Skeletal muscle tissue (tissue), 4 donors: ENCODE measurements around the gene ITGB3. TPM values are rescaled to one million over a fixed set of nuclear protein-coding genes. Genes with fewer than 3 reads are reported as not detected.

Experiments used
- H3K27ac ChIP-seq: one replicate; pipeline ENCODE4 v1.7.0; 2013; ENCODE audit warnings: mild to moderate bottlenecking, low read depth, low read length, inconsistent platforms
- H3K27me3 ChIP-seq, 3 donors: one replicate each; pipeline ENCODE4 v1.7.0; 2013; ENCODE audit warnings: low read length in 3 of 3; ENCODE audit not compliant: control insufficient read depth in 3 of 3, insufficient read depth in 3 of 3
- H3K36me3 ChIP-seq, 3 donors: one replicate each; pipeline ENCODE4 v1.7.0; 2013; ENCODE audit warnings: low read length in 3 of 3; ENCODE audit not compliant: control insufficient read depth in 3 of 3, insufficient read depth in 3 of 3
- H3K4me1 ChIP-seq, 3 donors: one replicate each; pipeline ENCODE4 v1.7.0; 2013; ENCODE audit warnings: low read length in 3 of 3, mild to moderate bottlenecking in 3 of 3; ENCODE audit not compliant: control insufficient read depth in 3 of 3, insufficient read depth in 3 of 3
- H3K4me3 ChIP-seq, 3 donors: one replicate each; pipeline ENCODE4 v1.7.0; 2013; ENCODE audit warnings: low read length in 3 of 3
- H3K9ac ChIP-seq, 3 donors: one replicate each; pipeline ENCODE4 v1.7.0; 2013; ENCODE audit warnings: low read length in 3 of 3, mild to moderate bottlenecking in 3 of 3, moderate library complexity in 2 of 3, low read depth in 1 of 3
- H3K9me3 ChIP-seq, 3 donors: one replicate each; pipeline ENCODE4 v1.7.0; 2013; ENCODE audit warnings: low read length in 3 of 3; ENCODE audit not compliant: control insufficient read depth in 3 of 3
- total RNA-seq: library from RNA; depleted of rRNA; stranded (reverse); fragments of >200 nt; gene quantifications from one replicate; pipeline ENCODE4 v1.2.3, GENCODE V29; 2014
- donor health status: Osteomylitis.

The ITGB3 gene
- total RNA-seq, 1 donor from 2014 or later, result 11.0 TPM

DNA sequence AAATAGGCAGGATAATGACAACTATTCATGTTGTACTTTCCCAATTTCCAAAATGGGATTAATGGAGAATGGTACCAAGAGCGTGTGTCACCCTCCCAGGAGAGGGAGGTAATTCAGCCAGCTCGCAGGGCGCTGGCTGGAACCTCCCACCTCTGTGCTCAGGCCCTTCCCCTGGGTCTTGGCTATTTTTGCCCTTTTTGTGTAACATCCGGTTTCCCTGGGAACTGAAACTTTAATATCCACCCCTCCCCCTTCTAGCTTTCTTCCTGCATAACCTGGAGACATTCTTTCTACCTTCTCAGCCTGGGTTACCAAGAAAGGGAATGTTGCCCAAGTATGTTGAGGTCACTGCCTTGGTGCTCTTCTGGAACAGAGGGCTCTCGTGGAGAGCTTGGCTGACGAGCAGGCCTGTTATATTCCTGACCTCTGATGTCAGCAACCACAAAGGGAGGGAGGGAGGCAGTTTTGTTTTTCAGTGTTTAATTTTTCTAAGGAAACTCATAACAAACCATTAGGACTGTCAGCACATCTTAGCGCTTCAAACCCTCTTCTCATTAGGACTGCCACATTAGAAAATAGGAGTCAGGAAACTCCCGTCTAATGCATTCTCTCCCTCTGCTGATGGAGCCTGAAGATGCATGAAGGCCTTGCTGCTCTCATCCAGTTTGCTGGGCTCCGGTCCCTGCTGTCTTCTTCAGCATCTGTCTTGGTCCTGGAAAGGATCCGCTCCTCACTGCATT lies 25.6 kb downstream of the ITGB3 start:
- H3K27me3 ChIP-seq, result no peaks in the 10 kb centered on the region
- peak overlapping the region in 2 of 3 donors; percentile 3 to 48 for H3K9ac ChIP-seq
- peaks cover 42 to 58% (median 49%) of the 10 kb centered on the region in 3 donors for H3K4me1 ChIP-seq
- H3K36me3 ChIP-seq, result no peaks in the 10 kb centered on the region
- H3K27ac ChIP-seq, result peak overlapping the region; percentile 79
- H3K4me3 ChIP-seq, result peak overlapping the region in 1 of 3 donors; percentile 19
- no peaks in the 10 kb centered on the region for H3K9me3 ChIP-seq

DNA sequence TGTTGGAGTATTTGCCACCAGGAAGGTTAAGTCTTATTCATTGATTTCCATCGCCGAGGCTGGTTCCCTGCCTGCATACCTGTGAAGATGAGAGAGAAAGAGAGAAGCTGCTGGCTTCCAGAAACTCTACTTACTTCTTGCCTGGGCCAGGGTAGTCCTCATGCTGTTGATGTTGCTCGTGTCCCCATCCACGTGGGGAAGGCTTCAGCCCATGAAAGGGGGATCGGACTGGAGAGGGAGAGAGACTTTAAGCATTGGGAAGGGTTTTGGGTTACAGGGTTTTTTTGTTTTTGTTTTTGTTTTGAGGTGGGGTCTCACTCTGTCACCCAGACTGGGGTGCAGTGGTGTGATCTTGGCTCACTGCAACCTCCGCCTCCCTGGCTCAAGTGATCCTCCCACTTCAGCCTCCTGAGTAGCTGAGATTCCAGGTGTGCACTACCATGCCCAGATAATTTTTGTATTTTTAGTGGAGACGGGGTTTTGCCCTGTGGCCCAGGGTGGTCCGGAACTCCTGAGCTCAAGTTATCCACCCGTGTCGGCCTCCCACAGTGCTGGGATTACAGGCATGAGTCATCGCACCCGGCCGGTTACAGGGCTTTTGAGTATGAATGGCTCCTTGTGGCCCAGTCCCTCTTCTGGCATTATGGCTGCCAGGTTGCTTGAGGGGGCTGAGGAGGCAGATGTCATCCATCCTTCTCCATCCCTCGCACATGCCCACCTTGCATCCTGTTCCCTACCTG lies 26.6 kb downstream of the ITGB3 start:
- peak overlapping the region; percentile 79 for H3K27ac ChIP-seq
- H3K9ac ChIP-seq, result no peak overlapping the region
- H3K4me3 ChIP-seq, result no peak overlapping the region
- no peaks in the 10 kb centered on the region for H3K36me3 ChIP-seq
- peaks cover 40 to 52% (median 46%) of the 10 kb centered on the region in 3 donors for H3K4me1 ChIP-seq
- no peaks in the 10 kb centered on the region for H3K27me3 ChIP-seq
- H3K9me3 ChIP-seq, result no peaks in the 10 kb centered on the region

DNA sequence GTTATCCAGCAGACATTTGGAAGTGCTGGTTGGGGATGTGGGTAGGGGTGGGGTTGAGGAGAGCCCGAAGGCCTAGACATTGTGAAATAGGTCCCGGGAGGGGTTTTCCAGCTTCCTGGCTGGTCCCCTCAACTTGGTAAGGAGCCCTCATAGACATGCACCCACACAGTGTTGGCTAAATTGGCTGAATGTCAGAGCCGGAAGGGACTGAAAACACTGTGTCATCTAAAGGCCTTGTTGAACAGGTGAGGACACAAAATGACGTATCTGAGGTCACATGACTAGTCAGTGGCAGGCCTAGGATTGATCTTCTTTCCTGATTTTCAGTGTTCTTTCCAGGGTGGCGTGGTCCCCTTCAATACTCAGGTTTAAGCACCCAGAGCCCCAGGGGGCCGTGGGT lies 27.6 kb downstream of the ITGB3 start:
- Histone ChIP-seq H3K36me3 (no peaks in the 10 kb centered on the region), H3K27me3 (no peaks in the 10 kb centered on the region), H3K4me1 (peaks cover 30 to 44% (median 37%) of the 10 kb centered on the region in 3 donors), H3K27ac (no peak overlapping the region), H3K9ac (no peak overlapping the region), H3K4me3 (no peak overlapping the region), H3K9me3 (no peaks in the 10 kb centered on the region)

DNA sequence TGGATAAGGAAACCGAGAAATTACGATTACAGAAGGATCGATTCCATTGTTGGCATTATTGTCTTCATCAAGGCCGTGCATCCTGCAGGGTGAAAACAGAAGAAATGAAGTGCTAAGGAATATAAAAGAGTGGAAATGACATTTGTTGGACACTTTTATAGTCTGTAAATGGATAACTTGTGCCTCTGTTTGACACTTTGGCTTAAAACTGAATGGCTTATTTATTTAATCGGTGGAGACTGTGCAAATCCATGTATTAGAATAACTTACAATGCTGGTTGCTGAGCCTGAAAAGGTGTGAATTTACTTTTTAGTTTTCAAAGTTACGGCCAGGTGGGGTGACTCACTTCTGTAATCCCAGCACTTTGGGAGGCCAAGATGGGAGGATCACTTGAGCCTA lies 31.4 kb downstream of the ITGB3 start:
- Histone ChIP-seq H3K27ac (no peak overlapping the region), H3K4me1 (peaks cover 2 to 9% (median 8%) of the 10 kb centered on the region in 3 donors), H3K4me3 (no peak overlapping the region), H3K9me3 (no peaks in the 10 kb centered on the region), H3K9ac (no peak overlapping the region), H3K27me3 (no peaks in the 10 kb centered on the region), H3K36me3 (no peaks in the 10 kb centered on the region)

DNA sequence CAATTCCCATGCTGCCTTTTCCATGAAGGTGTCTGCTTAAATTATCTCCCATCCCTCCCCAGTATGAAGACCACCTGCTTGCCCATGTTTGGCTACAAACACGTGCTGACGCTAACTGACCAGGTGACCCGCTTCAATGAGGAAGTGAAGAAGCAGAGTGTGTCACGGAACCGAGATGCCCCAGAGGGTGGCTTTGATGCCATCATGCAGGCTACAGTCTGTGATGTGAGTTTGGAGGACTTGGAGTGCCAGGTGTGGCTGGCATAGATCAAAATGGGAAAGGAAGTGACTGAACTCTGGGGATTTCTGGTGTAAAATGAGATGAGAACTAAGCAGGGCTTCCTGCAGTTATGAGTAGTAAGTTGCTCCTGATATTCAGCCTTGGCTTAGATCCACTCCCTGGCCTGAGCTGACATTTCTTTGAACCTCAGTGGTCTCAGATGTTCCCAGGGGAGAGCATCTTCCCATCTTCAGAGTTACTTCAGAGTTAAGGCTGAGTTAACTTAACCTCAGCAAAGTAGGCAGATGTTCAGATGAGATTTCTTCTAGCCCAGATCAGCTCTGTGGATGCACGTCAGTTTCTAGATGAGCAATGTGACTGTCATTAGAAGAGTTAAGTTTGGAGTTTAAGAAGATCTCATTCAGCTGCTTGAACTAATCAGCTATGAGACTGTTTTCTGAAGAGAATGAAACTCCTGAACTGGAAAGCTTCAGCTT lies 32.7 kb downstream of the ITGB3 start:
- H3K9ac ChIP-seq, result no peak overlapping the region
- H3K27me3 ChIP-seq, result no peaks in the 10 kb centered on the region
- H3K27ac ChIP-seq, result no peak overlapping the region
- no peak overlapping the region for H3K4me3 ChIP-seq
- H3K4me1 ChIP-seq, result peaks cover 0 to 8% (median 0%) of the 10 kb centered on the region in 3 donors
- peaks cover 0 to 2% (median 0%) of the 10 kb centered on the region in 3 donors for H3K36me3 ChIP-seq
- no peaks in the 10 kb centered on the region for H3K9me3 ChIP-seq

DNA sequence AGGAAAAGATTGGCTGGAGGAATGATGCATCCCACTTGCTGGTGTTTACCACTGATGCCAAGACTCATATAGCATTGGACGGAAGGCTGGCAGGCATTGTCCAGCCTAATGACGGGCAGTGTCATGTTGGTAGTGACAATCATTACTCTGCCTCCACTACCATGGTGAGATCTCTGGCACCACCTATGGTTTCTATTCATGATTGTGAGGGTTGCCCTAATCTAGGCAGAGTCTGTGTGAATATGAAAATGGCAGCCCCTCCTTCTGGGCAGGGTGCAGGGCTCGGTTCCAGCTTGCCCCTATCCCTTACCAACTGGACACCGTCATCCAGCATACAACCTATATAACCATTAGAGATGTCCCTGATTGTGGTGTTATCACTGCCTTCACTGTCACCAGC lies 33.4 kb downstream of the ITGB3 start:
- Histone ChIP-seq H3K27ac (no peak overlapping the region), H3K4me3 (no peak overlapping the region), H3K9ac (no peak overlapping the region), H3K9me3 (peaks cover 0 to 1% (median 0%) of the 10 kb centered on the region in 3 donors), H3K27me3 (no peaks in the 10 kb centered on the region), H3K4me1 (peaks cover 0 to 8% (median 0%) of the 10 kb centered on the region in 3 donors), H3K36me3 (peaks cover 0 to 2% (median 0%) of the 10 kb centered on the region in 3 donors)

DNA sequence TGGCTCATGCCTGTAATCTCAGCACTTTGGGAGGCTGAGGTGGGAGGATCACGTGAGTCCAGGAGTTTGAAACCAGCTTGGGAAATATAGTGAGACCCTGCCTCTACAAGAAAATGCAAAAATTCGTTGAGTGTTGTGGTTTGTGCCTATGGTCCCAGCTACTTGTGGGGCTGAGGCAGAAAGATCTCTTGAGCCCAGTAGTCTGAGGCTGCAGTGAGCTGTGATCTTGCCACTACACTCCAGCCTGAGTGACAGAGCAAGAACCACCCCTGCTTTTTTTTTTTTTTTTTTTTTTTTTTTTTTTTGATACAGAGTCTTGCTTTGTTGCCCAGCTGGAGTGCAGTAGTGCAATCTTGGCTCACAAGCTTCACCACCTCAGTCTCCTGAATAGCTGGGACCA lies 34.0 kb downstream of the ITGB3 start:
- H3K9ac ChIP-seq, result no peak overlapping the region
- peaks cover 0 to 2% (median 0%) of the 10 kb centered on the region in 3 donors for H3K9me3 ChIP-seq
- peaks cover 0 to 8% (median 0%) of the 10 kb centered on the region in 3 donors for H3K4me1 ChIP-seq
- peaks cover 0 to 2% (median 0%) of the 10 kb centered on the region in 3 donors for H3K36me3 ChIP-seq
- H3K27ac ChIP-seq, result no peak overlapping the region
- H3K4me3 ChIP-seq, result no peak overlapping the region
- H3K27me3 ChIP-seq, result no peaks in the 10 kb centered on the region

DNA sequence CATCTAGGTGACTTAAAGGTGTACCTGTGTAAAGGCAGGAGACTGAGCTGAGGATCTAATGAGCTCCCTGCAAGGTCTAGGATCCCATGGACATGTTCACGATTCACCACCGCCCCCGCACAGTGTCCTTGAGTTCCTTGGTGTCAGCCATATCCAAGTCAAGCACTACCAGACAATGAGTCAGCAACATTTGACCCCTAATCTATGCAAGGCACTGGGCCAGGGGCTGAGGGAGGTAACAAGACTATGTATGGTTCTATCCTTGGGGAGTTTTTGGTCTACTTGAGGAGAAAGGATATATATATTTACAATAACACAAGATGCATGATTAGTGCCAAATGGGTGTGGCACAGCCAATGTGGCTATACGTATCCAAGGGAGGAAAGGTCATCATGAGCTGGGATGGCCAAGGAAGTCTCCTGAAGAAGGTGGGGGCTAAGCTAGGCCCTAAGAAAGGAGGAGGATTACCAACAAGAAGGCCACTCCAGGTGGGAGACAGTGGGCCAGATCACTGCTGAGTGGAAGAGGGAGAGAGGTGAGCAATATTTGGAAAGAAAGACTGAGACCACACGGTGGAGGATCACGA lies 35.0 kb downstream of the ITGB3 start:
- Histone ChIP-seq H3K36me3 (peaks cover 0 to 2% (median 0%) of the 10 kb centered on the region in 3 donors), H3K9me3 (peaks cover 0 to 2% (median 0%) of the 10 kb centered on the region in 3 donors), H3K4me3 (no peak overlapping the region), H3K27ac (no peak overlapping the region), H3K27me3 (no peaks in the 10 kb centered on the region), H3K4me1 (peaks cover 0 to 8% (median 0%) of the 10 kb centered on the region in 3 donors), H3K9ac (no peak overlapping the region)

DNA sequence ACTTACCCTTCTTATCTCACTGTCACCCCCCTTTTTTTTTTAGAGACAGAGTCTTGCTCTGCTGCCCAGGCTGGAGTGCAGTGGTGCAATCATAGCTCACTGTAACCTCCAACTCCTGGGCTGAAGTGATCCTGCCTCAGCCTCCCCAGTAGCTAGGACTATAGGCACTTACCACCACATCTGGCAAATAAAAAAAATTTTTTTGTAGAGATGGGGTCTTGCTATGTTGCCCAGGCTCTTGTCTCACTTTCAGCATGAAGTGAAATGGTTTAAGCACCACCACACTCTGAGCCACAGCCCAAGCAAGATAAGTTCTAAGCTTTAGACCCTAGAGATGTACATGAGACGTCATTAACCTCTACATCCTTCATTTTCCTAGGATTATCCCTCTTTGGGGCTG lies 35.7 kb downstream of the ITGB3 start:
- Histone ChIP-seq H3K4me3 (no peak overlapping the region), H3K27me3 (peaks cover 0 to under 1% (median 0%) of the 10 kb centered on the region in 3 donors), H3K9me3 (peaks cover 0 to 2% (median 0%) of the 10 kb centered on the region in 3 donors), H3K36me3 (peaks cover 0 to 2% (median 0%) of the 10 kb centered on the region in 3 donors), H3K27ac (no peak overlapping the region), H3K4me1 (peaks cover 0 to 8% (median 3%) of the 10 kb centered on the region in 3 donors), H3K9ac (no peak overlapping the region)
